ENCODE data around the gene AUH.
A peak's percentile ranks its signal among the peaks of the same experiment; 100 is the strongest.
"Not testable (repeated sequence)": the region's sequence is repeated elsewhere in the genome, so short reads cannot be mapped to it uniquely, and the experiment has no call there.

Gene AUH

GRCh38 chr9:91361291-91362050, at the start of gene AUH:
Gene AUH (minus strand): TSS chr9:91361918. CDS start chr9:91361889, 29 bp downstream.
- peak; percentile 42 to 79 for DNase-seq (ENCODE audit: extremely low read depth in 1 of 2, low read depth in 1 of 2)

GRCh38 chr9:91411096-91411771, 49.5 kb upstream of the AUH start:
- DNase-seq (ENCODE audit: extremely low read depth in 1 of 2, low read depth in 1 of 2), result no peak

- no peak for DNase-seq (ENCODE audit: extremely low read depth in 1 of 2, low read depth in 1 of 2)
Observed at GRCh38 chr9:91410161-91410560, 48.4 kb upstream of the AUH start.

GRCh38 chr9:91408475-91408874, 46.8 kb upstream of the AUH start:
- DNase-seq (ENCODE audit: extremely low read depth in 1 of 2, low read depth in 1 of 2), result no peak

GRCh38 chr9:91407580-91408318, 46.0 kb upstream of the AUH start:
- no peak for DNase-seq (ENCODE audit: extremely low read depth in 1 of 2, low read depth in 1 of 2)

- DNase-seq (ENCODE audit: extremely low read depth in 1 of 2, low read depth in 1 of 2), result no peak
Observed at GRCh38 chr9:91405343-91406077, 43.8 kb upstream of the AUH start.

GRCh38 chr9:91403665-91404543, 42.2 kb upstream of the AUH start:
- DNase-seq (ENCODE audit: extremely low read depth in 1 of 2, low read depth in 1 of 2), result no peak

- no peak for DNase-seq (ENCODE audit: extremely low read depth in 1 of 2, low read depth in 1 of 2)
Observed at GRCh38 chr9:91398926-91399325, 37.2 kb upstream of the AUH start.

GRCh38 chr9:91395553-91396471, 34.1 kb upstream of the AUH start:
- DNase-seq (ENCODE audit: extremely low read depth in 1 of 2, low read depth in 1 of 2), result no peak

GRCh38 chr9:91395106-91395552, 33.4 kb upstream of the AUH start:
- DNase-seq (ENCODE audit: extremely low read depth in 1 of 2, low read depth in 1 of 2), result no peak

GRCh38 chr9:91393826-91394225, 32.1 kb upstream of the AUH start:
- no peak for DNase-seq (ENCODE audit: extremely low read depth in 1 of 2, low read depth in 1 of 2)

GRCh38 chr9:91392435-91392834, 30.7 kb upstream of the AUH start:
- no peak for DNase-seq (ENCODE audit: extremely low read depth in 1 of 2, low read depth in 1 of 2)

- no peak for DNase-seq (ENCODE audit: extremely low read depth in 1 of 2, low read depth in 1 of 2)
Observed at GRCh38 chr9:91391818-91392217, 30.1 kb upstream of the AUH start.

- no peak for DNase-seq (ENCODE audit: extremely low read depth in 1 of 2, low read depth in 1 of 2)
Observed at GRCh38 chr9:91391412-91391811, 29.7 kb upstream of the AUH start.

GRCh38 chr9:91389686-91390085, 28.0 kb upstream of the AUH start:
- DNase-seq (ENCODE audit: extremely low read depth in 1 of 2, low read depth in 1 of 2), result not testable (repeated sequence)

- no peak for DNase-seq (ENCODE audit: extremely low read depth in 1 of 2, low read depth in 1 of 2)
Observed at GRCh38 chr9:91386765-91387164, 25.0 kb upstream of the AUH start.

- DNase-seq (ENCODE audit: extremely low read depth in 1 of 2, low read depth in 1 of 2), result no peak
Observed at GRCh38 chr9:91384954-91385353, 23.2 kb upstream of the AUH start.

- DNase-seq (ENCODE audit: extremely low read depth in 1 of 2, low read depth in 1 of 2), result no peak
Observed at GRCh38 chr9:91383577-91383976, 21.9 kb upstream of the AUH start.

GRCh38 chr9:91382298-91382697, 20.6 kb upstream of the AUH start:
- DNase-seq (ENCODE audit: extremely low read depth in 1 of 2, low read depth in 1 of 2), result no peak
